ENCODE results near the gene NPAS3. TPM values are rescaled to one million over a fixed set of nuclear protein-coding genes. Genes with fewer than 3 reads are reported as not detected.

The NPAS3 gene
- total RNA-seq, 2 experiments from 2014 or later = not detected

- H3K79me2 ChIP-seq (ENCODE audit: insufficient read depth, low read depth, low read length) = no peaks in the 10 kb centered on the region
- H3K4me2 ChIP-seq (ENCODE audit: low read length) = no peak overlapping the region
- ChIA-PET POLR2A (no interaction called here), CTCF (ENCODE audit: unreplicated experiment) (no interaction called here)
- intact Hi-C loops (cut with micrococcal nuclease; ENCODE audit: unreplicated experiment) = no loop called here
- H3K4me1 ChIP-seq (ENCODE audit: insufficient read depth, low read length, poor library complexity, severe bottlenecking) = no peaks in the 10 kb centered on the region
- H3K27ac ChIP-seq (ENCODE audit: low read depth, low read length, poor library complexity, severe bottlenecking) = no peak overlapping the region
- H3K36me3 ChIP-seq (ENCODE audit: insufficient read depth, low read length) = no peaks in the 10 kb centered on the region
- no TSS peak for BruUV-seq (replicated peaks)
- no peak overlapping the region for H2AFZ ChIP-seq (ENCODE audit: low read length)
- DNase-seq (ENCODE audit: low spot score) = no peak
- H4K20me1 ChIP-seq (ENCODE audit: insufficient read depth, low read length) = no peaks in the 10 kb centered on the region
- no peak overlapping the region for H3K4me3 ChIP-seq (ENCODE audit: low read depth, low read length, poor library complexity, severe bottlenecking)
- H3K9me3 ChIP-seq (ENCODE audit: low read length) = no peaks in the 10 kb centered on the region
- H3K9me2 ChIP-seq (ENCODE audit: insufficient read depth, low read length) = no peaks in the 10 kb centered on the region
- TF ChIP-seq EZH2phosphoT487 (IDR thresholded peaks at IDR 0.05; ENCODE audit: borderline replicate concordance, low read depth, low read length) (no peak), CTCF (conservative IDR thresholded peaks at IDR 0.05; ENCODE audit: low read length) (no peak)
Measured at GRCh38 chr14:33618361-33619105, 679.9 kb downstream of the NPAS3 start.

DNA sequence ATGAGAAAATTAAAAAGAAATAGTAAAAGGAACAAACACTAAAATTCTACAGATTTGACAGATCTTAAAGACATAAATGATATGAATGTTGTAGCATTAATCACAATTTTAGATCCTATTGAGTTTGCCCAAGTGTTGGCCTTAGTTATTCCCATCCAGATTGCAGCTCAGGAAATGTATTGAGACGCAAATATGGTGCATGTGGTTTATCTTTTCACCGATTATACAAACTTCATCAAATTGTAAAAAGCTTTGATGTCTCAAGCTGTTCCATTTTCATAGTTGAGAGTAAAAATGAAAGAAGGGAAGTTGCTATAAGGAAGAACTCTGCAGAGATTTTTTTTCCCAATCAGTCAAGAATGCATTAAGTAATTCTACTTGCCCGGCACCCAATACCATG is 683.8 kb downstream of the NPAS3 start:
- H3K4me2 ChIP-seq (ENCODE audit: low read length) = no peak overlapping the region
- H3K9me3 ChIP-seq (ENCODE audit: low read length) = no peaks in the 10 kb centered on the region
- TF ChIP-seq CTCF (conservative IDR thresholded peaks at IDR 0.05; ENCODE audit: low read length) (no peak), EZH2phosphoT487 (IDR thresholded peaks at IDR 0.05; ENCODE audit: borderline replicate concordance, low read depth, low read length) (no peak)
- no peaks in the 10 kb centered on the region for H3K9me2 ChIP-seq (ENCODE audit: insufficient read depth, low read length)
- H3K4me1 ChIP-seq (ENCODE audit: insufficient read depth, low read length, poor library complexity, severe bottlenecking) = no peaks in the 10 kb centered on the region
- no peak for DNase-seq (ENCODE audit: low spot score)
- H2AFZ ChIP-seq (ENCODE audit: low read length) = no peak overlapping the region
- H4K20me1 ChIP-seq (ENCODE audit: insufficient read depth, low read length) = no peaks in the 10 kb centered on the region
- H3K4me3 ChIP-seq (ENCODE audit: low read depth, low read length, poor library complexity, severe bottlenecking) = no peak overlapping the region
- POLR2A ChIA-PET = no interaction called here
- H3K79me2 ChIP-seq (ENCODE audit: insufficient read depth, low read depth, low read length) = no peaks in the 10 kb centered on the region
- H3K27ac ChIP-seq (ENCODE audit: low read depth, low read length, poor library complexity, severe bottlenecking) = no peak overlapping the region
- CTCF ChIA-PET (ENCODE audit: unreplicated experiment) = no interaction called here
- intact Hi-C loops (cut with micrococcal nuclease; ENCODE audit: unreplicated experiment) = no loop called here
- H3K36me3 ChIP-seq (ENCODE audit: insufficient read depth, low read length) = no peaks in the 10 kb centered on the region
- no TSS peak for BruUV-seq (replicated peaks)

DNA sequence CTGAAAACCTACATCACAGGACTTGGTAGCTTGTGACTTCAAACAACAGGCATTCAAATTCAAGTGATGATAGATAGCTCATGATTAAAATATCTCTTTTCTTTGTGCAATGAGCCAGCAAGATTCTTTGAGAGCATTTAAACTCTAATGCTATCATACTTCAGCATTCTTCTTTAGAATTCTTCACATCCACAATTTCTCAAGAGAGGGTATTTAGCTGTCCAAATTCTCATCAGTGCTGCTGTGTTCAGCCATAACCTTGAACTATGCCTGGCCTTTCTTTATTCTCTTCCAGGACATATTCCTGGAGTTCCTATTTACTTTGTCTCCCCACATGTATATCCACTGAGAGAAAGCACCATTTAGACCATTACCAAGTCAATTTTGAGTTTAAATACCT is 691.1 kb downstream of the NPAS3 start:
- Histone ChIP-seq H2AFZ (ENCODE audit: low read length) (no peak overlapping the region), H3K79me2 (ENCODE audit: insufficient read depth, low read depth, low read length) (no peaks in the 10 kb centered on the region), H3K4me3 (ENCODE audit: low read depth, low read length, poor library complexity, severe bottlenecking) (no peak overlapping the region), H4K20me1 (ENCODE audit: insufficient read depth, low read length) (no peaks in the 10 kb centered on the region), H3K9me3 (ENCODE audit: low read length) (no peaks in the 10 kb centered on the region), H3K27ac (ENCODE audit: low read depth, low read length, poor library complexity, severe bottlenecking) (no peak overlapping the region), H3K36me3 (ENCODE audit: insufficient read depth, low read length) (no peaks in the 10 kb centered on the region), H3K4me1 (ENCODE audit: insufficient read depth, low read length, poor library complexity, severe bottlenecking) (no peaks in the 10 kb centered on the region), H3K9me2 (ENCODE audit: insufficient read depth, low read length) (no peaks in the 10 kb centered on the region), H3K4me2 (ENCODE audit: low read length) (no peak overlapping the region)
- no TSS peak for BruUV-seq (replicated peaks)
- TF ChIP-seq EZH2phosphoT487 (IDR thresholded peaks at IDR 0.05; ENCODE audit: borderline replicate concordance, low read depth, low read length) (no peak), CTCF (conservative IDR thresholded peaks at IDR 0.05; ENCODE audit: low read length) (no peak)
- ChIA-PET CTCF (ENCODE audit: unreplicated experiment) (no interaction called here), POLR2A (no interaction called here)
- intact Hi-C loops (cut with micrococcal nuclease; ENCODE audit: unreplicated experiment) = no loop called here
- DNase-seq (ENCODE audit: low spot score) = no peak
